SK-N-SH (cell line): ENCODE measurements around the gene FAM163A. TPM values are rescaled to one million over a fixed set of nuclear protein-coding genes. Genes with fewer than 3 reads are reported as not detected.
A peak's percentile ranks its signal among the peaks of the same experiment; 100 is the strongest.

Experiments
- CTCF ChIA-PET: fragments of 300-600, 350-600 bp; formaldehyde crosslinking; extraction: SDS; loops from one replicate; lab custom pipeline; 2021; lab: Yijun Ruan, JAX
- POLR2A ChIA-PET: fragments of 350-600 bp; sonication (Branson Sonifier 250); formaldehyde crosslinking; extraction: SDS; loops from one replicate; lab custom pipeline; 2020; ENCODE audit warnings: antibody characterized with exemption, inconsistent platforms; lab: Yijun Ruan, JAX
- DNase-seq: peaks from one replicate; pipeline ENCODE4 v3.0.0; 2012
- H2AFZ ChIP-seq: fragments of 200-600 bp; sonication (generic); 2 replicates; pipeline ENCODE4 v1.8.1; 2016; ENCODE audit warnings: antibody characterized with exemption, mild to moderate bottlenecking, low read depth
- H3F3A ChIP-seq: fragments of 200-600 bp; sonication (generic); replicated peaks from 2 replicates; pipeline ENCODE3; 2016; ENCODE audit warnings: antibody characterized with exemption, mild to moderate bottlenecking; ENCODE audit not compliant: insufficient read depth
- H3K27ac ChIP-seq, 2 experiments: fragments of 200-500 bp in 1 of 2; fragments of 200-600 bp in 1 of 2; sonication (Bioruptor generic) in 1 of 2; sonication (generic), shearing (Covaris generic) in 1 of 2; 2 replicates each; pipeline versions ENCODE4 v1.5.1 to v1.6.1; 2014 to 2016; ENCODE audit warnings: low read depth in 2 of 2, inconsistent platforms in 1 of 2, low read length in 1 of 2, mild to moderate bottlenecking in 1 of 2, mixed read lengths in 1 of 2
- H3K27me3 ChIP-seq: fragments of 200-600 bp; sonication (generic), shearing (Covaris generic); 2 replicates; pipeline ENCODE4 v1.6.1; 2016; ENCODE audit warnings: mixed run types; ENCODE audit not compliant: insufficient read depth
- H3K36me3 ChIP-seq, 2 experiments: fragments of 200-500 bp in 1 of 2; fragments of 200-600 bp in 1 of 2; sonication (Bioruptor generic) in 1 of 2; sonication (generic) in 1 of 2; replicated peaks in 1 of 2; 2 replicates each; pipeline versions ENCODE3 to v1.5.1; 2014 to 2016; ENCODE audit warnings: low read length in 1 of 2, mild to moderate bottlenecking in 1 of 2; ENCODE audit not compliant: insufficient read depth in 2 of 2, control insufficient read depth in 1 of 2
- H3K4me1 ChIP-seq, 2 experiments: fragments of 200-500 bp in 1 of 2; fragments of 200-600 bp in 1 of 2; sonication (Bioruptor generic) in 1 of 2; sonication (generic), shearing (Covaris generic) in 1 of 2; 2 replicates each; pipeline versions ENCODE4 v1.5.1 to v1.6.1; 2014 to 2016; ENCODE audit warnings: low read depth in 1 of 2, low read length in 1 of 2, mixed run types in 1 of 2; ENCODE audit not compliant: insufficient read depth in 2 of 2, control insufficient read depth in 1 of 2
- H3K4me2 ChIP-seq: fragments of 200-600 bp; sonication (generic), shearing (Covaris generic); 2 replicates; pipeline ENCODE4 v1.6.1; 2017; ENCODE audit warnings: mixed run types
- H3K4me3 ChIP-seq, 2 experiments: fragments of 200-500 bp in 1 of 2; fragments of 200-600 bp in 1 of 2; sonication (Bioruptor generic) in 1 of 2; sonication (generic), shearing (Covaris generic) in 1 of 2; 2 replicates each; pipeline versions ENCODE4 v1.5.1 to v1.8.1; 2014 to 2016; ENCODE audit warnings: low read depth in 2 of 2, inconsistent platforms in 1 of 2, low read length in 1 of 2, mild to moderate bottlenecking in 1 of 2, mixed read lengths in 1 of 2, moderate library complexity in 1 of 2
- H3K79me2 ChIP-seq: fragments of 200-600 bp; sonication (generic); 2 replicates; pipeline ENCODE4 v1.8.1; 2017; ENCODE audit warnings: mild to moderate bottlenecking; ENCODE audit not compliant: insufficient read depth
- H3K9ac ChIP-seq: fragments of 200-600 bp; sonication (generic); 2 replicates; pipeline ENCODE4 v1.6.1; 2017; ENCODE audit warnings: mixed run types
- H3K9me2 ChIP-seq: fragments of 200-600 bp; sonication (generic); 2 replicates; pipeline ENCODE4 v1.6.1; 2017; ENCODE audit warnings: mixed run types
- H3K9me3 ChIP-seq: fragments of 200-600 bp; sonication (generic); 2 replicates; pipeline ENCODE4 v1.6.1; 2017; ENCODE audit warnings: mixed run types, mild to moderate bottlenecking, moderate library complexity
- H4K20me1 ChIP-seq: fragments of 200-600 bp; sonication (generic); 2 replicates; pipeline ENCODE4 v1.6.1; 2017; ENCODE audit warnings: mild to moderate bottlenecking, mixed run types; ENCODE audit not compliant: insufficient read depth
- CTCF ChIP-seq: fragments of 200-600 bp; sonication (generic); IDR thresholded peaks from 2 replicates; pipeline ENCODE4 v1.6.1; 2017; ENCODE audit warnings: antibody characterized with exemption, mild to moderate bottlenecking, moderate library complexity
- EP300 ChIP-seq, 2 experiments: IDR thresholded peaks; 2 replicates each; pipeline versions ENCODE4 v1.4.0 to v1.6.1; 2012; ENCODE audit warnings: borderline replicate concordance in 1 of 2, low read depth in 1 of 2, low read length in 1 of 2
- EZH2phosphoT487 ChIP-seq: fragments of 200-600 bp; sonication (generic); IDR thresholded peaks from 2 replicates; pipeline ENCODE4 v1.6.1; 2017; ENCODE audit warnings: low read depth, mixed run types, mild to moderate bottlenecking, antibody characterized with exemption, moderate library complexity, borderline replicate concordance
- FOSL2 ChIP-seq: IDR thresholded peaks from 2 replicates; pipeline ENCODE4 v1.4.0; 2012; ENCODE audit warnings: low read depth, mild to moderate bottlenecking, moderate library complexity, borderline replicate concordance
- FOXJ3 ChIP-seq: sonication (generic); formaldehyde crosslinking; IDR thresholded peaks from 2 replicates; pipeline ENCODE4 v1.5.1; 2020; ENCODE audit warnings: mild to moderate bottlenecking, missing genetic modification reagents
- IRF3 ChIP-seq: fragments of 150-350 bp; IDR thresholded peaks from 2 replicates; pipeline ENCODE4 v1.6.1; 2016; ENCODE audit warnings: mild to moderate bottlenecking, low read depth, low read length
- NFIC ChIP-seq: IDR thresholded peaks from 2 replicates; pipeline ENCODE4 v1.4.0; 2012; ENCODE audit warnings: borderline replicate concordance
- NRF1 ChIP-seq: IDR thresholded peaks from 2 replicates; pipeline ENCODE4 v1.6.1; 2012; ENCODE audit warnings: low read depth, mild to moderate bottlenecking, low read length
- PBX3 ChIP-seq: IDR thresholded peaks from 2 replicates; pipeline ENCODE4; 2012
- RAD21 ChIP-seq: IDR thresholded peaks from 2 replicates; pipeline ENCODE4 v1.6.1; 2012; ENCODE audit warnings: mild to moderate bottlenecking, low read length
- RFX5 ChIP-seq: IDR thresholded peaks from 2 replicates; pipeline ENCODE4 v1.6.1; 2012; ENCODE audit warnings: mild to moderate bottlenecking, improper control_type of control experiment, low read length
- RXRA ChIP-seq: IDR thresholded peaks from 2 replicates; pipeline ENCODE4 v1.4.0; 2012; ENCODE audit warnings: low read depth, mild to moderate bottlenecking, borderline replicate concordance
- SMC3 ChIP-seq: IDR thresholded peaks from 2 replicates; pipeline ENCODE4 v1.6.1; 2012; ENCODE audit warnings: low read depth, low read length, improper control_type of control experiment
- TAF1 ChIP-seq: IDR thresholded peaks from 2 replicates; pipeline ENCODE4 v1.6.1; 2012; ENCODE audit warnings: low read depth, mild to moderate bottlenecking, low read length, moderate library complexity, borderline replicate concordance
- TEAD4 ChIP-seq: IDR thresholded peaks from 2 replicates; pipeline ENCODE4 v1.4.0; 2012; ENCODE audit warnings: mild to moderate bottlenecking, borderline replicate concordance; ENCODE audit not compliant: insufficient read depth
- USF1 ChIP-seq: IDR thresholded peaks from 2 replicates; pipeline ENCODE4 v1.4.0; 2012; ENCODE audit warnings: low read depth, borderline replicate concordance
- ZBTB33 ChIP-seq: IDR thresholded peaks from 2 replicates; pipeline ENCODE4 v1.4.0; 2012; ENCODE audit warnings: low read depth, borderline replicate concordance
- WGBS: methylation state at CpG from one replicate; pipeline ENCODE4 v1.1.6; 2017; ENCODE audit warnings: low lambda C conversion rate; 5-methylcytosine and 5-hydroxymethylcytosine counted together
- polyA plus RNA-seq, 3 experiments: library from polyadenylated mRNA; depleted of rRNA; stranded (reverse); fragments of >200 nt; gene quantifications; 2 replicates each; pipeline ENCODE4 v1.2.3, GENCODE V29; 2012
- TF ChIP-seq, protein P1 (sequence below): IDR thresholded peaks from 2 replicates; pipeline ENCODE4 v1.4.0; 2012; ENCODE audit warnings: low read depth
- TF ChIP-seq, protein P2 (sequence below): fragments of 150-350 bp; IDR thresholded peaks from 2 replicates; pipeline ENCODE4 v1.6.1; 2017; ENCODE audit warnings: antibody characterized with exemption, low read length, low read depth, borderline replicate concordance
- TF ChIP-seq, protein P3 (sequence below): IDR thresholded peaks from 2 replicates; pipeline ENCODE4 v1.6.1; 2012; ENCODE audit warnings: mild to moderate bottlenecking, low read depth, low read length, moderate library complexity

FAM163A gene
- polyA plus RNA-seq, 1 of the 3 experiments (the other 2 are of a cell fraction), result 0.43 TPM

GRCh38 chr1:179794669-179795068 lies 51.6 kb downstream of the FAM163A start:
- peak; percentile 60 for DNase-seq
- Histone ChIP-seq H3K27me3 (no peaks in the 10 kb centered on the region), H3K27ac (peak overlapping the region in 1 of 2 experiments; percentile 94; a peak in 2 of 4 replicates), H3K79me2 (no peaks in the 10 kb centered on the region), H3K4me3 (no peak overlapping the region), H3K9ac (no peak overlapping the region), H3K4me1 (peaks cover 0 to 79% of the 10 kb centered on the region in 2 experiments; a peak in 2 of 4 replicates), H3K9me2 (no peaks in the 10 kb centered on the region), H3K9me3 (no peaks in the 10 kb centered on the region), H3F3A (no peaks in the 10 kb centered on the region), H3K4me2 (no peak overlapping the region), H2AFZ (no peak overlapping the region), H4K20me1 (no peaks in the 10 kb centered on the region), H3K36me3 (no peaks in the 10 kb centered on the region)
- ChIA-PET CTCF (interaction anchor here (1.1 to 14.0 kb wide), 3 partner anchors 17 to 88 kb away, joined by 3 to 186 read pairs (median 5); no protein-coding TSS in a partner anchor), POLR2A (interaction anchor here (0.8 to 2.0 kb wide), 6 partner anchors 10 to 50 kb away, joined by 3 to 10 read pairs (median 4); no protein-coding TSS in a partner anchor)
- 26% methylated on average over 4 of the region's 4 CpGs for WGBS
- no peak for TF ChIP-seq RFX5
- TF ChIP-seq USF1, result no peak
- TF ChIP-seq, protein P1, sequence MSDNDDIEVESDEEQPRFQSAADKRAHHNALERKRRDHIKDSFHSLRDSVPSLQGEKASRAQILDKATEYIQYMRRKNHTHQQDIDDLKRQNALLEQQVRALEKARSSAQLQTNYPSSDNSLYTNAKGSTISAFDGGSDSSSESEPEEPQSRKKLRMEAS, result no peak
- TF ChIP-seq FOXJ3 (CRISPR knock-in tag), result peak; percentile 84; the same call in 1 of the 2 replicates
- no peak for TF ChIP-seq ZBTB33
- no peak for TF ChIP-seq EZH2phosphoT487
- no peak for TF ChIP-seq TEAD4
- TF ChIP-seq PBX3, result no peak
- TF ChIP-seq RXRA, result no peak
- TF ChIP-seq CTCF, result no peak
- no peak for TF ChIP-seq TAF1
- TF ChIP-seq RAD21, result no peak; the same call in 1 of the 2 replicates
- no peak for TF ChIP-seq IRF3
- TF ChIP-seq EP300 (IDR thresholded peaks at IDR 0.05; ENCODE audit: borderline replicate concordance in 1 of 2, low read depth in 1 of 2, low read length in 1 of 2), result peak in 1 of 2 experiments; percentile 89; a peak in 2 of 4 replicates
- TF ChIP-seq NRF1, result no peak
- TF ChIP-seq, protein P2, sequence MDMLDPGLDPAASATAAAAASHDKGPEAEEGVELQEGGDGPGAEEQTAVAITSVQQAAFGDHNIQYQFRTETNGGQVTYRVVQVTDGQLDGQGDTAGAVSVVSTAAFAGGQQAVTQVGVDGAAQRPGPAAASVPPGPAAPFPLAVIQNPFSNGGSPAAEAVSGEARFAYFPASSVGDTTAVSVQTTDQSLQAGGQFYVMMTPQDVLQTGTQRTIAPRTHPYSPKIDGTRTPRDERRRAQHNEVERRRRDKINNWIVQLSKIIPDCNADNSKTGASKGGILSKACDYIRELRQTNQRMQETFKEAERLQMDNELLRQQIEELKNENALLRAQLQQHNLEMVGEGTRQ, result no peak
- TF ChIP-seq, protein P3, sequence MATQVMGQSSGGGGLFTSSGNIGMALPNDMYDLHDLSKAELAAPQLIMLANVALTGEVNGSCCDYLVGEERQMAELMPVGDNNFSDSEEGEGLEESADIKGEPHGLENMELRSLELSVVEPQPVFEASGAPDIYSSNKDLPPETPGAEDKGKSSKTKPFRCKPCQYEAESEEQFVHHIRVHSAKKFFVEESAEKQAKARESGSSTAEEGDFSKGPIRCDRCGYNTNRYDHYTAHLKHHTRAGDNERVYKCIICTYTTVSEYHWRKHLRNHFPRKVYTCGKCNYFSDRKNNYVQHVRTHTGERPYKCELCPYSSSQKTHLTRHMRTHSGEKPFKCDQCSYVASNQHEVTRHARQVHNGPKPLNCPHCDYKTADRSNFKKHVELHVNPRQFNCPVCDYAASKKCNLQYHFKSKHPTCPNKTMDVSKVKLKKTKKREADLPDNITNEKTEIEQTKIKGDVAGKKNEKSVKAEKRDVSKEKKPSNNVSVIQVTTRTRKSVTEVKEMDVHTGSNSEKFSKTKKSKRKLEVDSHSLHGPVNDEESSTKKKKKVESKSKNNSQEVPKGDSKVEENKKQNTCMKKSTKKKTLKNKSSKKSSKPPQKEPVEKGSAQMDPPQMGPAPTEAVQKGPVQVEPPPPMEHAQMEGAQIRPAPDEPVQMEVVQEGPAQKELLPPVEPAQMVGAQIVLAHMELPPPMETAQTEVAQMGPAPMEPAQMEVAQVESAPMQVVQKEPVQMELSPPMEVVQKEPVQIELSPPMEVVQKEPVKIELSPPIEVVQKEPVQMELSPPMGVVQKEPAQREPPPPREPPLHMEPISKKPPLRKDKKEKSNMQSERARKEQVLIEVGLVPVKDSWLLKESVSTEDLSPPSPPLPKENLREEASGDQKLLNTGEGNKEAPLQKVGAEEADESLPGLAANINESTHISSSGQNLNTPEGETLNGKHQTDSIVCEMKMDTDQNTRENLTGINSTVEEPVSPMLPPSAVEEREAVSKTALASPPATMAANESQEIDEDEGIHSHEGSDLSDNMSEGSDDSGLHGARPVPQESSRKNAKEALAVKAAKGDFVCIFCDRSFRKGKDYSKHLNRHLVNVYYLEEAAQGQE, result no peak
- TF ChIP-seq NFIC, result no peak
- TF ChIP-seq FOSL2, result no peak
- no peak for TF ChIP-seq SMC3
